GM12878 (cell line): Measurements from ENCODE around the gene BNC2. TPM values are rescaled to one million over a fixed set of nuclear protein-coding genes. Genes with fewer than 3 reads are reported as not detected.

Source experiments
- ATAC-seq: fragments of 200-7000 bp; cut with Tn5 transposase; 3 replicates; pipeline ENCODE4 v1.9.1; 2020; ENCODE audit warnings: mild to moderate bottlenecking, moderate library complexity
- BruUV-seq: library from RNA; stranded (reverse); fragments of 400-500 nt; replicated peaks from 2 replicates; lab custom pipeline; 2021; lab: Mats Ljungman, UMichigan
- CTCF ChIA-PET: fragments of 300-600 bp; sonication (Branson Sonifier 250); formaldehyde crosslinking; extraction: SDS; loops from one replicate; lab custom pipeline; 2021; ENCODE audit warnings: inconsistent platforms; lab: Yijun Ruan, JAX
- POLR2A ChIA-PET: fragments of 350-600 bp; formaldehyde crosslinking; extraction: SDS; loops from one replicate; lab custom pipeline; 2021; ENCODE audit warnings: inconsistent platforms; lab: Charles Lee
- RAD21 ChIA-PET: fragments of 300-600 bp; sonication (Branson Sonifier 250); formaldehyde crosslinking; loops from one replicate; lab custom pipeline; 2023; ENCODE audit warnings: antibody characterized with exemption; ENCODE audit not compliant: unreplicated experiment; lab: Charles Lee
- SMC1A ChIA-PET: fragments of 300-600 bp; sonication (Branson Sonifier 250); formaldehyde crosslinking; loops from one replicate; lab custom pipeline; 2023; ENCODE audit not compliant: unreplicated experiment, uncharacterized antibody; lab: Charles Lee
- DNase-seq: peaks from one replicate; pipeline ENCODE4 v3.0.0-alpha.2; 2011; ENCODE audit warnings: low read depth, low spot score
- FAIRE-seq: peaks from 3 replicates; lab custom pipeline; 2011; peaks lifted over from hg19 to GRCh38; lab: Jason Lieb, UNC
- H2AFZ ChIP-seq: 2 replicates; pipeline ENCODE4 v1.6.0; 2011; ENCODE audit warnings: low read depth, low read length, control low read depth; ENCODE audit not compliant: control insufficient read depth
- H3K27ac ChIP-seq: 2 replicates; pipeline ENCODE4 v1.5.1; 2011; ENCODE audit warnings: control low read depth; ENCODE audit not compliant: control insufficient read depth, insufficient read depth
- H3K27me3 ChIP-seq, 2 experiments: replicated peaks in 1 of 2; 2 replicates each; pipeline versions ENCODE4 v1.6.0 to v1.6.1; 2011; ENCODE audit warnings: low read length in 1 of 2; ENCODE audit not compliant: control insufficient read depth in 2 of 2, insufficient read depth in 2 of 2
- H3K36me3 ChIP-seq, 2 experiments: 2 replicates each; pipeline ENCODE4 v1.5.1; 2011; ENCODE audit warnings: low read length in 1 of 2; ENCODE audit not compliant: control insufficient read depth in 2 of 2, insufficient read depth in 2 of 2
- H3K4me1 ChIP-seq: 2 replicates; pipeline ENCODE4 v1.6.1; 2011; ENCODE audit warnings: mild to moderate bottlenecking, low read length, moderate library complexity, mixed read lengths; ENCODE audit not compliant: control insufficient read depth, insufficient read depth
- H3K4me2 ChIP-seq: 2 replicates; pipeline ENCODE4 v1.6.0; 2011; ENCODE audit warnings: control low read depth; ENCODE audit not compliant: control insufficient read depth, insufficient read depth
- H3K4me3 ChIP-seq: fragments of 200-600 bp; sonication (generic); 2 replicates; pipeline ENCODE4 v1.5.1; 2016
- H3K79me2 ChIP-seq: 2 replicates; pipeline ENCODE4 v1.6.0; 2011; ENCODE audit warnings: low read length; ENCODE audit not compliant: control insufficient read depth, insufficient read depth
- H3K9ac ChIP-seq: 2 replicates; pipeline ENCODE4 v1.8.0; 2011; ENCODE audit warnings: low read length, control low read depth, mixed read lengths; ENCODE audit not compliant: control insufficient read depth, insufficient read depth
- H3K9me3 ChIP-seq: replicated peaks from 3 replicates; pipeline ENCODE4 v1.5.1; 2011; ENCODE audit warnings: mild to moderate bottlenecking, low read length; ENCODE audit not compliant: control insufficient read depth, insufficient read depth
- H4K20me1 ChIP-seq: 2 replicates; pipeline ENCODE4 v1.6.0; 2011; ENCODE audit not compliant: control insufficient read depth, insufficient read depth
- CUX1 ChIP-seq: IDR thresholded peaks from 2 replicates; pipeline ENCODE4 v1.6.1; 2012; ENCODE audit warnings: improper control_type of control experiment, low read depth, low read length; ENCODE audit not compliant: insufficient replicate concordance
- FOS ChIP-seq: IDR thresholded peaks from 3 replicates; pipeline ENCODE4 v1.6.1; 2011; ENCODE audit warnings: borderline replicate concordance; ENCODE audit not compliant: insufficient read length; ENCODE audit errors: extremely low read depth
- HDAC2 ChIP-seq: fragments of 200-600 bp; sonication (generic); IDR thresholded peaks from 2 replicates; pipeline ENCODE4 v1.6.1; 2017
- IRF5 ChIP-seq: fragments of 450-650 bp; IDR thresholded peaks from 2 replicates; pipeline ENCODE4 v1.6.1; 2017; ENCODE audit warnings: borderline replicate concordance
- RCOR1 ChIP-seq: conservative IDR thresholded peaks from 2 replicates; pipeline ENCODE4 v1.6.1; 2012; ENCODE audit warnings: low read depth, low read length, improper control_type of control experiment
- REST ChIP-seq: IDR thresholded peaks from 2 replicates; pipeline ENCODE4 v1.6.1; 2012; ENCODE audit warnings: mild to moderate bottlenecking, low read depth, low read length
- SMARCA5 ChIP-seq: fragments of 450-650 bp; IDR thresholded peaks from 2 replicates; pipeline ENCODE4 v1.6.1; 2017; ENCODE audit warnings: mild to moderate bottlenecking
- ZBTB4 ChIP-seq: fragments of 450-650 bp; formaldehyde crosslinking; IDR thresholded peaks from 2 replicates; pipeline ENCODE4 v1.4.0; 2022; ENCODE audit warnings: mild to moderate bottlenecking, moderate library complexity
- WGBS: methylation state at CpG from one replicate; pipeline ENCODE4 v1.1.6; 2016; ENCODE audit warnings: low lambda C conversion rate; ENCODE audit not compliant: insufficient replicate concordance, insufficient coverage; ENCODE audit errors: missing lambda C conversion rate; 5-methylcytosine and 5-hydroxymethylcytosine counted together
- in situ Hi-C: fragments of 300-500 bp; cut with MboI; formaldehyde crosslinking; loops from 9 replicates; pipeline ENCODE4 v1.14.3; 2018; ENCODE audit warnings: mixed read lengths
- intact Hi-C: fragments of 100-400 bp; cut with micrococcal nuclease; formaldehyde crosslinking; loops from one replicate; pipeline ENCODE4 v1.14.2; 2022; ENCODE audit not compliant: unreplicated experiment
- polyA plus RNA-seq, 11 experiments: library from polyadenylated mRNA; depleted of rRNA in 4 of 11; unstranded in 6 of 11; stranded (reverse) in 5 of 11; fragments of >200 nt; fragmentation: Nextera tagmentation in 4 of 11; fragmentation: Illumina TruSeq in 1 of 11; extraction: Ambion mirVana in 4 of 11; extraction: Trizol in 1 of 11; gene quantifications; 1 replicate in 1 of 11; 2 replicates in 10 of 11; pipeline versions ENCODE4 v1.2.1 to v1.2.3, GENCODE V29; 2011 to 2016; ENCODE audit warnings: inconsistent platforms in 2 of 11, missing spikeins in 2 of 11, low read depth in 1 of 11
- total RNA-seq, 4 experiments: library from RNA; depleted of rRNA in 3 of 4; stranded (reverse); fragments of >200 nt in 3 of 4; fragmentation: Illumina TruSeq in 1 of 4; extraction: Trizol in 1 of 4; gene quantifications; 2 replicates each; pipeline versions ENCODE4 v1.2.1 to v1.2.3, GENCODE V29; 2013 to 2021

Gene BNC2
- total and polyA plus RNA-seq, 10 of the 15 experiments (the other 5 are each of a cell fraction or from before 2014, with no cell fraction given), result 0.05 to 14.5 (median 0.26) TPM

GRCh38 chr9:16833296-16833835 is 37.1 kb downstream of the BNC2 start:
- Histone ChIP-seq H3K4me1 (no peaks in the 10 kb centered on the region), H3K4me3 (no peak overlapping the region), H3K4me2 (no peak overlapping the region), H2AFZ (no peak overlapping the region), H3K9ac (no peak overlapping the region), H3K27me3 (no peaks in the 10 kb centered on the region), H3K9me3 (no peaks in the 10 kb centered on the region), H3K27ac (no peak overlapping the region), H4K20me1 (no peaks in the 10 kb centered on the region), H3K79me2 (no peaks in the 10 kb centered on the region), H3K36me3 (no peaks in the 10 kb centered on the region)
- intact Hi-C loops, result no loop called here
- no peak for DNase-seq
- in situ Hi-C loops, result no loop called here
- SMC1A ChIA-PET, result no interaction called here
- no TSS peak for BruUV-seq
- POLR2A ChIA-PET, result no interaction called here
- FAIRE-seq, result no peak
- CTCF ChIA-PET, result no interaction called here
- no peak for ATAC-seq
- WGBS, result 41% methylated on average over 3 of the region's 3 CpGs
- RAD21 ChIA-PET, result no interaction called here
- no peak for TF ChIP-seq HDAC2
- no peak for TF ChIP-seq IRF5
- TF ChIP-seq ZBTB4 (CRISPR knock-in tag), result no peak
- no peak for TF ChIP-seq CUX1
- no peak for TF ChIP-seq REST
- no peak for TF ChIP-seq SMARCA5
- TF ChIP-seq RCOR1, result no peak
- no peak for TF ChIP-seq FOS
